GM18951 (cell line): ENCODE data around the gene STAT5A.
"Not testable (repeated sequence)": the region's sequence is repeated elsewhere in the genome, so short reads cannot be mapped to it uniquely, and the experiment has no call there.

Experiments used
- POLR2A ChIP-seq: IDR thresholded peaks from 4 replicates; pipeline ENCODE4 v1.6.1; 2011; ENCODE audit warnings: mild to moderate bottlenecking; ENCODE audit not compliant: insufficient read length, insufficient read depth; ENCODE audit errors: extremely low read depth
- in situ Hi-C: fragments of 300-500 bp; cut with MboI; formaldehyde crosslinking; loops from one replicate; pipeline ENCODE4 v1.12.0; 2022; ENCODE audit warnings: low sequenced_read_pairs, mixed read lengths, inconsistent platforms; ENCODE audit not compliant: unreplicated experiment

STAT5A gene

DNA sequence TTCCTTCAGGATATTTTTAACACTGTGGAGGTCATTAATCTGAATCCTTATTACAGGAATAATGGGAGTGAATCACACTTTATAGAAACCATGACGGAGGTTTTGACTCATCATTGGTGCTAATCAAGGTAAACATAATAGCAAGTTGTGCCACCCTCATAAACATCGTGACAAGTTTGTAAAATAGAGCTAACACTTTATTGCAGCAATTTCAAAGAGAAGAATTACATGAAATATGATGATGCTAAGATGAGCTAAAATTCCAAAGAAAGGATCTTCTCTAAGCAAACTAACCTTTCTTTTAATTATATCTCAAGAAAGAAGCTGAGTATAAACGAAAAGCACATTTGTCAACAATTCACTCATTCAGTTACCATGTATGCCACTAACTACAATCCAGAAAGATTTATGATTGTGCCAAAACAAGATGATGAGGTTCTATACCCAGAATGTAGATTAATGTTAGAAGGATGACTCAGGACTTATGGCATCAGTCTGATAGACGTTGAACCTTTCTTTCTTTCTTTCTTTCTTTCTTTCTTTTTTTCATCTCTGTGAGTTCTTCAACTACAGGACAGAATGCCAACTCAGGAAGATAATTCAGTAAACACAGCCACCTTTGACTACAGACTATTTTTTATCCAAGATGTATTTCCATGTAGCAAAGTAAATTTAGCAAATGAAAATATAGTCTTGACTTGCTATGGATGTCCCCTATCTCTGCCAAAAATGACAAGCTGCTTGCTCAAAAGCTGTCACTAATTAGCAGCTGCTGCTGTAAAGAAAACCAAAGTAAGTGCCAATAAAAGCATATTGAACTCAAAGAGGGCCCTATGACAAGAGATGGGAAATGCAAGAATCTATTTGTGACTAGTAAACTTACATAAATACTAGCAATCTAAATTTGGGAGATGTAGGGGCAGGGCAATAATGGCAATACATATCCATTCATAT lies 35.4 kb upstream of the STAT5A start:
- in situ Hi-C loops = no loop called here
- no peak for TF ChIP-seq POLR2A

DNA sequence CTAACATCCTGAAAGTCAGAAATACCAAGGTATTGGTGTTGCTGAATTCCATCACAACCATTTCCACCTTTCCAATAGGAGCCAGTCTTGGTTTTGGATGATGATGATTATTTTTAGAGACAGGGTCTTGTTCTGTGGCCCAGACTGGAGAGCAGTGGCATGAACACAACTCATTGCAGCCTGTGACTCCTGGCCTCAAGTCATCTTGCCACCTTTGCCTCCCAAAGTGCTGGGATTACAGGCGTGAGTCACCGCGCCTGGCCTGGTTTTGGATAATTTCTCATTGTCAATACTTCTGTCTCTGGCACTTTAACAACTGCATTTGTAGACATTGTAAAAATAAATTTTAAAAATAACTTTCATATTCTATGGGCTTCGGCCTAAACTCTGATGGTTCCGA lies 34.7 kb upstream of the STAT5A start:
- no peak for TF ChIP-seq POLR2A
- in situ Hi-C loops = no loop called here

DNA sequence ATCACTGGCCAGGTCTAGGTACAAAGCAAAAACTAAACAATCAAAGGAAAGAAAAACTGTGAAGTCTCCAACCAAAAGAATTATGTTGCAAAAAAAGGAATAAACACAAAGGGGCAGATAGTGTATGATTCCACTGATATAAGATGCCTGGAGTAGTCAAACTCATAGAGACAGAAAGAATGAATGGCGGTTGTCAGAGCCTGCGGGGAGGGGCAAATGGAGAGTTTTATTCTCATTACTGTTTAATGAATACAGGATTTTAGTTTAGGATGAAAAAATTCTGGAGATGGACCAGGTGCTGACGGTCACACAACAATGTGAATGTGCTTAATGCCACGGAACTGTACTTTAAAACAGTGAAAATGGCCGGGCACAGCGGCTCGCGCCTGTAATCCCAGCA lies 32.9 kb upstream of the STAT5A start:
- in situ Hi-C loops = no loop called here
- TF ChIP-seq POLR2A = no peak

DNA sequence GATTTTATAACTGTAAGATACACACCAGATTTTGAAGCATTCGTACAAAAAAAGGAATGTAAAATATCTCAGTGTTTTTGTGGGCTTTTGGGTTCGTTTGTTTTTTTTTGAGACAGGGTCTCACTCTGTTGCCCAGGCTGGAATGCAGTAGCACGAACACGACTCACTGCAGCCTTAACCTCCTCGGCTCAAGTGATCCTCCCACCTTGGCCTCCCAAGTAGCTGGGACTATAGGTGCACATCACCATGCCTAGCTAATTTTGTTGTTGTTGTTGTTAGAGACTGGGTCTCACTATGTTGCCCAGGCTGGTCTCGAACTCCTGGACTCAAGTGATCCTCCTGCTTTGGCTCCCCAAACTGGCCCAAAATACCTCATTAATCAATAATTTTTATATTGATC lies 28.0 kb upstream of the STAT5A start:
- TF ChIP-seq POLR2A = no peak
- in situ Hi-C loops = no loop called here

DNA sequence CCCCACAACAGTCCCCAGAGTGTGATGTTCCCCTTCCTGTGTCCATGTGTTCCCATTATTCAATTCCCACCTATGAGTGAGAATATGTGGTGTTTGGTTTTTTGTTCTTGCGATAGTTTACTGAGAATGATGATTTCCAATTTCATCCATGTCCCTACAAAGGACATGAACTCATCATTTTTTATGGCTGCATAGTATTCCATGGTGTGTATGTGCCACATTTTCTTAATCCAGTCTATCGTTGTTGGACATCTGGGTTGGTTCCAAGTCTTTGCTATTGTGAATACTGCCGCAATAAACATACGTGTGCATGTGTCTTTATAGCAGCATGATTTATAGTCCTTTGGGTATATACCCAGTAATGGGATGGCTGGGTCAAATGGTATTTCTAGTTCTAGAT lies 23.9 kb upstream of the STAT5A start:
- in situ Hi-C loops = not testable (repeated sequence)

DNA sequence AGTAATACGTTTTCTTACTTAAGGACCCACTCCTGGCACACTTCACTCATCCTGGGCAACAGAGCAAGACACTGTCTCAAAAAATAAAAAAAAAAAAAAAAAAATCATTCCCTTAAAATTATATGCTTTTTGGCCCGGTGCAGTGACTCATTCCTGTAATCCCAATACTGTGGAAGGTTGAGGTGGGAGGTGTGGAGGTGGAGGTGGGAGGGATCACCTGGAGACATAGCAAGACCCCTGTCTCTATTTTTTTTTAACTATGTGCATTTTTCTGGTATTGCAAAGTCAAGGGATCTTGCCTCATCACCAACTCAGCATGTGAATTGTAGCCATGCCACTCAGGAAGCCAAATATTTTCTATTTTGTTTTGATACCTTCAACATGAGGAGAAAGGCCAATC lies 21.8 kb upstream of the STAT5A start:
- in situ Hi-C loops = no loop called here
- TF ChIP-seq POLR2A = no peak

DNA sequence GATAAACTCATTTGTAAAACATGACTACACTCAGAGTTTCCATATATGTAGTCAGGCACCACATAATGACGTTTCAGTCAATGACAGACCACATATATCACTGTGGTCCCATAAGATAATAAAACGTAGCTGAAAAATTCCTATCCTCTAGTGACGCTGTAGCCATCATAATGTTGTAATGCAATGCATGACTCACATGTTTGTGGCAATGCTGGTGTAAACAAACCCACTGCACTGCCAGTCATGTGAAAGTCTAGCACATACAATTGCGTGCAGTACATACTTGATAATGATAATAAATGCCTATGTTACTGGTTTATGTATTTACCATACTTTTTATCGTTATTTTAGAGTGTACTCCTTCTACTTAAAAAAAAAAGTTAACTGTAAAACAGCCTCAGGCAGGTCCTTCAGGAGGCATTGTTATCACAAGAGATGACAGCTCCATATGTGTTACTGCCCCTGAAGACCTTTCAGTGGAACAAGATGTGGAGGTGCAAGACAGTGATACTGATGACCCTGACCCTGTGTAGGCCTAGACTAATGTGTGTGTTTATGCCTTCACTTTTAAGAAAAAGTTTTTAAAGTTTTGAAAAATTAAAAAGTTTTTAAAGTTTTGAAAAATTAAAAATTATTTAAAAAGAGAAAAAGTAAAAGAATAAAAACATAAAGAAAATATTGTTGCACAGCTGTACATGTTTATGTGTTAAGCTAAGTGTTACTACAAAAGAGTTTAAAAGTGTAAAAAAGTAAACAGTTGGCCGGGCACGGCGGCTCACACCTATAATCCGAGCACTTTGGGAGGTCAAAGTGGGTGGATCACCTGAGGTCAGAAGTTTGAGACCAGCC lies 21.2 kb upstream of the STAT5A start:
- TF ChIP-seq POLR2A = no peak
- in situ Hi-C loops = no loop called here

DNA sequence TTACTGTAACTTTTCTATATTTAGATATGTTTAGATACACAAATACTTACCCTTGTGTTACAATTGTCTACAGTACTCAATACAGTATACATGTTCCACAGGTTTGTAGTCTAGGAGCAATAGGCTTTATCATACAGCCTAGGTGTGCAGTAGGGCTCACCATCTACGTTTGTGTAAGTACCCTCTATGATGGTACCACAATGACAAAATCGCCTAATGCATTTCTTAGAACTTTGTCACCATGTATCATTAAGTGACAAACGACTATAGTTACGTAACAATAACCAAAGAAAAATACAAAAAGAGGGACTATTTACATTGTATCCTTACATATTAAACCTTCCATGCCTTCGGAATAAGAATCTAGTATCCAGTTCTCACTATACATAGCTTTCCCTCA lies 20.1 kb upstream of the STAT5A start:
- TF ChIP-seq POLR2A = no peak
- in situ Hi-C loops = no loop called here

DNA sequence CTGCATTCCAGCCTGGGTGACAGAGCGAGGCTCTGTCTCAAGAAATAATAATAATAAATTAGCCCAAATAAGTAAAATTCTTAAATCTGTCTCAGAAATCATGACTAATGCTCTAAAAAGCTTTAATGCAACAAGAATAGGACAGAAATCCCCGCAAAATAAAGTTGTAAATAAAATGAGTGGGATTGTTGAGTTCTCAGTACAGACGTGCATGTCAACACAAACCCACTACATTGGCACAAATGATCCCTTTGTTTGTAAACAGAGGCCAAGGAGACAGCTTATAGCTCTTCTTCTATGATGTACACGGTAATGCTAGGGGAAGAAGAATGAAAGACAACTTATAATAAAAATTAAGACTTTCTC lies 18.1 kb upstream of the STAT5A start:
- TF ChIP-seq POLR2A = no peak
- in situ Hi-C loops = no loop called here

DNA sequence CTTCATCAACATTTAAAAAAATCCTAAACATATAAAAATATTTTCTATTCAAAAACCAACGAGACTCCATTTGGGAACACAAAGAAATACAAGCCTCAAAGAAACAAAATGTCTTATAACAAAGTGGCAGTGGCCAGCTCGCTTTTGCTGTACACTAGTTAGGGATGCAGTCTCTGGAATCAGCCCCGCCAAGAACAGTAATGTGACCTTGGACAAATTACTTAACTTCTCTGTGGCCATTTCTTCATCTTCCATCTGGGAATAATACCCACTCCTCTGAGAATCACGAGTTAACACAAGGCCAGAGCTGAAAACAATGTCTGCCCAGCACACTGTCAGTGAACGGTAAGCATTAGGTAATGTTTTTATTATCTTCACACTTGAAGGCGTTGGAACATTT lies 17.7 kb upstream of the STAT5A start:
- no peak for TF ChIP-seq POLR2A
- in situ Hi-C loops = no loop called here

DNA sequence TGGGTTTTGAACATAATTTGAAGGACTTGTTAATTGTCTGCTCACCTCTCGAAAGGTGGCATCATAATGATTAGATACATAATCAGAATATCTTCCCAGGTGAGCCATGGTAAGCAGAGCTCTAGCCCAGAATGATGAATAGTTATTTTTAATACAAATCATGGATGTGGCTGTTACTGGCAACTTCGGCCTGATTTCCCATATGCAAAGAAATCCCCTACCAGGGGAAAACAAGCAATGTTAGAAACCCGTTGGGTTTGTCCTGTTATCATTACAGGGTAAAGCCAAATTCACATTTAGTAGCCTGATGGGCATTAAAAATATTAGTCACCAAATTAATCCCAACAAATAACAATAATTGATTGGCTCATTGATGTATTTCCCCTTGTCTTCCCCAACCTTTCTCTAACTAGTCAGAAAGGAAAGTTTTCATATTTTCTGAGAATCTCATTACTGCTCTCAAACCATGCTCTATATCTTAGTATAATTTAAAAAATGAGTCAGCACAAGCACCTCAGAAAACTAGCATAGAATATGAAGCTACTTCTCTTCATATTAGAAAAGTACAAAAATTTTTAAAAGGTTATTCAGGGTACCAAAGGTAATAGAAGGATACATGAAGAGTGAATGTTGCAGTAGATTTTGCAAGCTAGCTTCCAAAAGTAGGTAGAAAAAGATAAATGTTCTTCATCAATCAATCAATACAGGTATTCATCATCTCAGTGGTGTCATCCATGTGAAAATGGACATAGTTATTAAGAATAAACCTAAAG lies 17.1 kb upstream of the STAT5A start:
- in situ Hi-C loops = no loop called here

DNA sequence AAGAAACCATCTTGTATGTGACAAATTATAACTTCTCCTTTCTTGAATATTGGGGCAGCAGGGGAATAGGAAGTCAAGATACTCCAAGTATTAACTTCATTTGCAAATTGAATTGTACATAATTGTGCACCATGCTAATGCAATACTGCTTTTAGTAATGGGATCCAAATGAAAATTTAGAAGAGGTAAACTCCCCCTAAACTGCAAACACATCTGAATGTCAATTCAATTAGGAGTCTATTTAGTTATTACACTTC lies 16.6 kb upstream of the STAT5A start:
- in situ Hi-C loops = no loop called here
- TF ChIP-seq POLR2A = no peak

More for the DNA sequence above, 17.1 kb upstream of the STAT5A start:
- TF ChIP-seq POLR2A = no peak

DNA sequence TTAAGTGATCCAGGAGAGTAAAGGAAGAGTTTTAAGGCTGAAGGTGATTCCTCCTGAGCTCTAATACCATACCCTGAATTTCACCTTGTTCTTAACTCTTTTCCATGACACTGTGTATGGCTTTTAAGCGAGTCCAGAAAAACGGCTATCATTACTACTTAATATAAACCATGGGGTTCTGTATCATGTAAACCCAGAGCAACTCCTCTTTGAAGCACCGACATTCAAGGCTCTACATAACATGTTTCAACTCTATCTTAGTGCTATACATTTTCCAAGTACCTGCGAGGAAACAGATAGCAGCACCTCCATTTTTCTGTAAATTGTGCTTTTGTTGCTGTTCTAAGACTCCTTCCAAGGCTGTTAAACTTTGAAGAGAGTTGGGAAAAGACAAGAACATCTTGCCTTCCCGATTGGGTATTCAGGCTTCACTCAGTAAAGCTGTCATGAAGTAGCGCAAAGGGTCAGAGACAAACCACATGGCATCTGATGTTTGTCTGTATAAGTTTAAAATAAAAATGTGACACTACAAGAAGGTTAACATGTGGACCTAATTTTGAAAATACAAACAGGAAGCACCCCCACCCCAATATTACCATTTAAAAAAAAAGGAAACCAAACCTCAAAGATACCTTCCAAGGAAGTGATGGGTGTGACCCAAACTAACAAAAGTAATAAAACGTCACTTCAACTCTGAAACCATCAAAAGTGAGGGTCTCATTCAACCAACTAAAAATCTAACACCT lies 16.0 kb upstream of the STAT5A start:
- no peak for TF ChIP-seq POLR2A
- in situ Hi-C loops = no loop called here
